ENCODE data around the gene BAIAP2L1.
"Not testable (repeated sequence)": the region's sequence is repeated elsewhere in the genome, so short reads cannot be mapped to it uniquely, and the experiment has no call there.

Gene BAIAP2L1

DNA sequence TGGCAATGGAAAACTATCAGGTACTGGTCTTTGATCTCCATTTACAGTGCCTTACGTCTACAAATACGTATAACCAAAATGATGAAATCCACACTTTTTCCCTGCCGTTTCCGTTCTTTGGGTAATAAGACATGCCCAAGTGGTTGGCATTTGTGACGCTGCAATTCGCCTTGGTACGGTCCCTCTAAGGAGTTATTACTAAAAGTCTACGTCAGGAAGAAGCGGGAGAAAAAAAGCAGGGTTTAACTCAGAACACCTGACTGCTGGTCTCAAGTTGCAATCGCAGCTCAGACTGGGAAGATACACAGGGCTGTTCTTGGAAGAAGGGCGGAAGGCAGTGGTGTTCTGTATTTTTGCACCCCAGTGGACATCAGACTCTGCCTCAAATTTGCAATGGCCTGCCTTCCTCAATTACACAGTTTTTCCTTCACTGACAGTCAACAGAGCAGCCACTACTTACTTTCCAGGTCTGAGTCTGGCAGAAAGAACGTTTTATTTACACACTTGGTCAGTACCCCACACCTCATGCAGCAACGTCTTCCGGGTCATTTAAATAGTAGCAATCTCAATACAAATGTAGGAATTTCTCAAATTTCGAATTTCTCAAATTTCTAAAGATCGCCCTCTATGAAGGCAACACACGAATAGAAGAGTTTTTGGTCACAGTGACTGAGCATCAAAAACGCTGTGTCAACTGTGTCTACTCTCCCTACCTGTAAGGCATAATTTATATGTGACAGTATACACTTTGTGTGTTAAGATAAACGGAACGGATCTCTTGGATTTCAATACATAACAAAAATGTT, 2.1 kb downstream of the BAIAP2L1 start:
- no peak for DNase-seq (ENCODE audit: low read depth)

DNA sequence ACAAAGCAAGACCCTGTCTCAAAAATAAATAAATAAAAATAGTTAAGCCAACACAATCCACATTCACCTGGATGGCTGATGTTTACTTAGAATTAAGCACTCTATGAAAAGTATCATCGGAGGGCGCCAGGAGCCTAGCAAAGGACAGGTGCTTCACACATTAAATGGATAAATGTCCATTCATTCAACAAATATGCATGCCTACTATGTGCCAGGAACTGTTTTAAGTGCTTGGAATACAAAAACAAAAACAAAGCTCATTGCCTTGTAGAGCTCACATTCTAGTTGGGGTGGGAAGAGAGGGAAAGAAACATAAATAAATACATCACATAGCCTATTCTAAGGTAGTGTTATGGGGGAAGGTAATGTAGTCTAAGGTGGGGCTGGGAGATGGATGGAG, 4.1 kb downstream of the BAIAP2L1 start:
- DNase-seq (ENCODE audit: low read depth): no peak

DNA sequence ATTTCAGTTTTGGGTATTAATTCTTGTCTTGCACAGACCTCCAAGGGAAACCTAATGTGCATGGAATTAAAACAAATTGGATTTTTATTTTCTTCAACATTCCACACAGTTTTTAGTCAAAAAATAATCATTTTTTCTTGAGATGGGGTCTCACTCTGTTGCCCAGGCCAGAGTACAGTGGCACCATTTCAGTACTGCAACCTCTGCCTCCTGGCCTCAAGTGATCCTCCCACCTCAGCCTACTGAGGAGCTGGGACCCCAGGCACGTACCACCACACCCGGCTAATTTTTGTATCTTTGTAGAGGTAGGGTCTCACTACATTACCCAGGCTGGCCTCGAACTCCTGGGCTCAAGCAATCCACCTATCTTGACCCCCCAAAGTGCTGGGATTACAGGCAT, 4.9 kb downstream of the BAIAP2L1 start:
- DNase-seq (ENCODE audit: low read depth): no peak

DNA sequence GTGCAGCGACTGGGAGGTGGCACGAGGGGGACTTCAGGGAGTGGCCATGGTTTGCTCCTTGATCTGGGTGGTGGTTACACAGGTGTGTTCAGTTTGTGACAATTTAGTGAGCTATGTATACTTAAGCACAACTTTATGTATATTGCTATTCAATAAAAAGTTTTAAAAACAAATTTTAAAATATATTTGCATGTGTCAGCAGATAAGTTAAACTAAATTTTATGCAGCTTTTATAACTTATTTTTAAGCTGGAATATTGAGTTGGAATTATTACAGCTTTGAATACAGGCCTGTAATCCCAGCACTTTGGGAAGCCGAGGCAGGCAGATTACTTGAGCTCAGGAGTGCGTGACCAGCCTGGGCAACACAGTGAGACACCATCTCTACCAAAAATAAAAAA, 5.4 kb downstream of the BAIAP2L1 start:
- no peak for DNase-seq (ENCODE audit: low read depth)

DNA sequence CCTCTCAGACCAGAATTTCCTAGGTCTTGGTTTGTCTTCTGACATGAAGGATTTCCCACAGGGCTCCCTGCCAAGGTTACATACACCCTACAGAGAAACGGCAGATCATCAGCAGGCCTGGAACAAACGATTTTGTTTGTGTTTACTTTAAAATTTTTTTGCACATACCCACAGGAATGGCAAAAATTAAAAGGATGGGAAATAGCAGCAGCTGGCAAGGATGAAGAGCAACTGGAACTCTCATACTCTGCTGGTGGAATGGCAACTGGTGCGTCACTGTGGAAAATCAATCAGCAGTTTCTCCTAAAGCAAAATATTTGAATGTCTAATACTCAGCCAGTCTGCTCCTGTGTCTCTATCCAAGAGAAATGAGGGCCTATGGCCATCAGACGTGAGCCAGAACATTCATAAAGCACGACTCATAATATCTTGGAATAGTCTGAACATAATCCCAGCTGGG, 6.5 kb downstream of the BAIAP2L1 start:
- DNase-seq (ENCODE audit: low read depth): peak; percentile 96

DNA sequence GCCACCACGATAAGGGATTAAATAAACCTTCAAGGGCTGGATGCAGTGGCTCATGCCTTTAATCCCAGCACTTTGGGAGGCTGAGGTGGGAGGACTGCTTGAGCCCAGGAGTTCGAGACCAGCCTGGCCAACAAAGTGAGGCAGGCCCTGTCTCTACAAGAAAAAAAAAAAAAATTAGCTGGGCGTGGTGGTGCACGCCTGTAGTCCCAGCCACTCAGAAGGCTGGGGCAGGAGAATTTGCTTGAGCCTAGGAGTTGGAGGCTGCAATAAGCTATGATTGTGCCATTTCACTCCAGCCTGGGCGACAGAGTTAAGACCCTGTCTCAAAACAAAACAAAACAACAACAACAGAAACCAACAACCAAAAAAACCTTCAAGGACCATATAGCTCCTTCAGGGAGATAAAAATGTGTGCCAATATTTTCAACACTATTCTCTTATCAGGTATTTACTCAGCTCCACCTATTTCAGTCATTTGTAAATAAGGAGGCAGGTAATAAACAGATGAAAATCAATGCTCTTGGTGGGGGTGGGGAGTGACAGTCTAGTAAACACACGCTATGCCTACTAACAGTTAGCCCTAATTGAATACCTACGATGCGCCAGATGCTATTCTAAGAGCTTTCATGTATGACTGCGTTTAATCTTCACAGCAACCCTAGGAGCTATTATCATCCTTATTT, 13.2 kb downstream of the BAIAP2L1 start:
- no peak for DNase-seq (ENCODE audit: low read depth)

DNA sequence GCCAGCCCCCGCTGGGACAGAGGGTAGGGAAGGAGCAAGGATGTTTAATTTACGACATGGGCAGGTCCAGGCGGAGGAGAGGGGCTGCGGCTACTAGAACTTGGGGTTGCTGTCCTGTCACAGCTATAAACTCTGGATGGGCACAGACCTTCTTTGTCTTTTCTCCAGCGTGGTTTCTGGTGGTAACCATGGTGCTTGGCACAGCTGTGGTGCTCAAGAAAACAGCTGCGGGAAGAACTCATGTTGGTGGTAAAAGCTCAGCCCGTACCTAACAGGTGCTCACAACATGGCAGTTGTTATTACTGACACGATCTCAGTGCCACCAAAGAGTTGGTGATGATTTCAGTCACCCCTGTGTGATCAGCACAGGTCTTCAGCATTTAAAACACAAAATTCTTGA, 13.8 kb downstream of the BAIAP2L1 start:
- DNase-seq (ENCODE audit: low read depth): no peak

DNA sequence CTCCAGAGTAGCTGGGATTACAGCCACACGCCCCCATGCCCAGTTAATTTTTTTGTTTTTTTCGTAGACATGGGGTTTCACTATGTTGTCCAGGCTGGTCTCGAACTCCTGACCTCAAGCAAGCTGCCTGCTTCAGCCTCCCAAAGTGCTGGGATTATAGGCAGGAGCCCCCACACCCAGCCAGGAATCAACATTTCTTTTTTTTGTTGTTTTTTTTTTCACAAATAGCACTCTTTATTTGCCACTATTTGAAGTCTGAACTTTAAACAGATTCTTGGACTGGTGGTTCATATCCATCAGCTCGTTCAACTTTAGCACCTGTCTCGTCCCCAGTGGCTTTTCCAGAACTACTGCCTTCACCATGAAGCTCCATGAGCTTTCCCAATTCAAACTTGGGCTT, 15.4 kb downstream of the BAIAP2L1 start:
- not testable (repeated sequence) for DNase-seq (ENCODE audit: low read depth)

DNA sequence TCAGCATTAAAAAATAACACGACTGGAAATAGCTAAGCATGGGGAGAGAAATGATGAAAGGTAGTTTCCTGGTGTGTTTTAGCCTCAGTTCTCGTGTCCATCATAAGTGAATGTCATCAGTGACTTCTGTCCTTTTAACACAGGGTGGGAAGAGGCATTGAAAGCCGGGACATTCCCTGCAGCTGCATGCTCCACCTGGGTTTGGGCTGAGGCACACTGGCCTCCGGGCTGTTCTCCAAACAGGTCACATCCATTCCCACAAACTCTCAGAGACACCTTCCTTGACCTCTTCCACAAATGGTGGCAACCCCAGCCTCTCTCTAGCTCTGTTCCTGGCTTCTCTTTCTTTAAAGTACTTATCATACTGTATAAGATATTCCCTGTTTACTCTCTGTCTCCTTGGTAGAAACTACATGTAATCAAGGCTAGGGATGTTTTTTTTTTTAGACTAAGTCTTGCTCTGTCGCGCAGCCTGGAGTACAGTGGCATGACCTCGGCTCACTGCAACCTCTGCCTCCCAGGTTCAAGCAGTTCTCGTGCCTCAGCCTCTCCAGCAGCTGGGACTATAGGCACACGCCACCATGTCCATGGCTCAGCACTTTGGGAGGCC, 22.6 kb downstream of the BAIAP2L1 start:
- DNase-seq (ENCODE audit: low read depth): no peak

DNA sequence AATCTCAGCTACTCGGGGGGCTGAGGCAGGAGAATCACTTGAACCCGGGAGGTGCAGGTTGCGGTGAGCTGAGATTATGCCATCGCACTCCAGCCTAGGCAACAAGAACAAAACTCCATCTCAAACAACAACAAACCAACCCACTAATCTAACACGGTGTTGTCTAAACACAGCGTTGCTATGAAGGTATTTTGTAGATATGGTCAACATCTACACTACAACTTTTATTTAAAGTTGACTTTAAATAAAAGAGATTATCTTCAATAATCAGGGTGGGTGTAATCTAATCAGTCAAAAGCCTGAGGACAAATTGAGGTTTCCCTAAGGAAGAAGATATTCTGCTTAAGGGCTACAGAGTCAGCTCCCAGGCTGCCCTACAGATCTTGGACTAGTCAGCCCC, 24.2 kb downstream of the BAIAP2L1 start:
- no peak for DNase-seq (ENCODE audit: low read depth)

DNA sequence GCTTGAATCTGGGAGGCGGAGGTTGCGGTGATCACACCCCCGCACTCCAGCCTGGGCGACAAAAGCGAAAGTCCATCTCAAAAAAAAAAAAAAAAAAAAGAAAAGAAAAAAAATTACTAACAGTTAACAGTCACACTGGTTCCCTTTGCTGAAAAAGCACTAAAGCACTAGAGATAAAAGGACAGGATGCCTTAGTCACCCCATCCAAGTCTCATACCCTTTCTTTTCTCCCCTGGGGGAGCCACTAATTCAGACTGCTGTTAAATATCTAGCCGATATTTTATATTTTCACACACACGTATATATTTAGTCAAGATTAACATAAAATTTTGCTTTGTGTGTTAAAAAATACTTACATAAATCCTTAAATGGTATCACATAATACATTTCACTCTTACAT, 25.2 kb downstream of the BAIAP2L1 start:
- DNase-seq (ENCODE audit: low read depth): no peak

DNA sequence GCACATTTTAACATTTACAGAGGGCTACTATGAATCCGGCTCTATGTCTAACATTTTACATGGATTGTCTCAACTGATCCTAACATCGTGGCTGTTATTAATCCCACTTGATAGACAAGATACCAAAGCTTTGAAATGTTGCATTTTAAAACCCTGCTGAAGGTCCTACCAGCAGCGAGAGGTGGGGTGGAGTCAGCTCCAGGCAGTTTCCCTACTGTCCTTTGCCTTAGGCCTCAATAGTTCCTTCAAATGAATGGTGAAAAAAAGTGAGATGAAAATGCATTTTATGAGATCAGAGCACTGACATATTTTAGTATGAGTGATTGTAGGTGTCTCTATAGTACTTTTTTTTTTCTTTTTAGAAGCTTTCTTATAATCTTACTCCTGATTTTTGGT, 26.6 kb downstream of the BAIAP2L1 start:
- no peak for DNase-seq (ENCODE audit: low read depth)

DNA sequence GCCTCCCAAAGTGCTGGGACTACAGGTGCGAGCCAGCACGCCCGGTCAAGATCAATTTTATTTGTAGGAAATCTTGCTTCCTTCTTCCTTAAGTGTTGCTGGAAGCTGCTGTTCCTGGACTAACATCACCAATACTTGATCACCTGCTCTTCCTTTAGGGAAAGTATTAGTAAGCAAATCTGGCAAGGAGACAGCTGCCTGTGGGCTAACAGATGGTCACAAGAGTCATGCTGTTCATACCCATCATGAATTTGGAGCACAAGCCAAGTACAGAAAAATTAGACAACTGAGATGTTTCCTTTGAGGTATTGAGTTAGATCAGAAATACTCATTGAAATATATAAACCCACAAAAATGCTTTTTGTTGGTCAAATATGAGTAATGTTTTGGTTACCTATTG, 27.9 kb downstream of the BAIAP2L1 start:
- DNase-seq (ENCODE audit: low read depth): peak; percentile 52

DNA sequence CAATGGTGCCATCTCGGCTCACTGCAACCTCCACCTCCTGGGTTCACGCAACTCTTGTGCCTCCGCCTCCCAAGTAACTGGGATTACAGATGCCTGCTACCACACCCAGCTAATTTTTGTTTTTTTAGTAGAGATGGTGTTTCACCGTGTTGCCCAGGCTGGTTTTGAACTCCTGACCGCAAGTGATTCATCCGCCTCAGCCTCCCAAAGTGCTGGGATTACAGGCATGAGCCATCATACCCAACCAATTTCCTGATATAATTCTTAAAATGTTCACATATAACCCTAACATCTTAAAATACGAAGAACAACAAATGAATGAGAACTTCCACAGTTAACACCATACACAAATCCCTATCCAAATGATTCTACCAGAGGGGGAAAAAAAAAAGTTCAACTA, 31.2 kb downstream of the BAIAP2L1 start:
- DNase-seq (ENCODE audit: low read depth): no peak

DNA sequence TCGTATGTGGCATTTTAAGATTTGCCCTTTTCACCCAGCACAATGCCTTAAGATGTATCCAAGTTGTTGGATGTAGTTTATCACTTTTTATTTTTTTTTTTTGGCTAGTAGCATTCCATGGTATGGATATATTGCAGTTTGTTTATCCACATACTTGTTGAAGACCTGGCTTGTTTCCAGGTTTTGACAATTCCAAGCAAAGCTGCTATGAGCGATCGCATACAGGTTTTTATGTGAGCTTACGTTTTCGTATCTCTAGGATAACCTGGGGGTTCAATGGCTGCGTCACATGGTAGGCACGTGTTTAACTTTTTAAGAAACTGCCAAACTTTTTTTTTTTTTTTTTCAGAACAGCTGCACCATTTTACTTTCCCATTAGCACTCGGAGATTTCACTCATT, 32.2 kb downstream of the BAIAP2L1 start:
- DNase-seq (ENCODE audit: low read depth): no peak

DNA sequence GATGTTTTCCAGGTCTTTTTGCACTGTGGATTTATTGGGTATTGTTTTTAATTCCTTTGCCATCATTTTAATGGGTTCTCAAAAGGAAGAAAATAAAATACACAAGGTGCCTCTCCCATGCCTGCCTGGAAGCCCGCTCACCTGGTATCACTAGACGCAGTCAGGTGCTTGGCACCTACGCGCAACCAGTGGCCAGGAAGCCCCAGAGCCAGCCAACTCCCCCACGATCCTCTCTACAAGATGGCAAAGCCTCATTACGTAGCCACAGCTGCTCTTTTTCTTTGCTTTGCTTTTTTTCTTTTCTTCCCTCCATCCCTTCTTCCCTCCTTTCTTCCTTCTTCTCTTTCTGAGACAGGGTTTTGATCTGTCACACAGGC, 34.3 kb downstream of the BAIAP2L1 start:
- no peak for DNase-seq (ENCODE audit: low read depth)

DNA sequence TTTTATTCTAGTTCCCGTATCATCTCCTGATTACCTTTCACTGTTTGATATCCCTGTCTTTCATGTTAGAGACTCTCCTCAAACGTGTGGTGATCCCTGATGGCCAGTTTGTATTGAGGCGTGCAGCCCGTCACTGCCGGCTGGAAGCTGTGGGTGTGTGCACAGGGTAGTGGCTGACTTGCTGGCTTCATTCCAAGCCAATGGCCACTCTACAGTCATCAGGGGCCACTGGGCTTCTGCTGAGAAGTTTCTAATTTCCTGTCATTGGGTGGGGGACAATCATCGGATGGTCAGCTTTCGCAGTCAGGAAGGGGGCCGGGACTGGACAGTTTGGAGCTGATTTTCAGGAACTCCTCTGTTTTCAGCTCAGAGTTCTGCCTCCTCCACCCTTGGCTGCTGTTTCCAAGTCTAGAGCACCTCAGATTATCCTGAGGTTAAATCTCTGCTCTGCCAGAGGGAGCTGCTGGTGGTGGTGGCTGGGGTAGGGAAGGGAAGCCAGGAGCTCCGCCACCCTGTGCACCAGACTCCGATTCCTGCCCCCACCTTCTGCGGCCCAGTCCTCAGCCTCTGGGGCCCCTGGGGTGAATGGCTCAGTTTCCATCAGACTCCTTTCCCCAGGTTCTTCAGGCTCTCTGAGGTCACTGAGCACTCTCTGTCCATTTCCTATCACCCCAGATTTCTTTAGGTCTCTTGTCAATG, 34.9 kb downstream of the BAIAP2L1 start:
- no peak for DNase-seq (ENCODE audit: low read depth)

DNA sequence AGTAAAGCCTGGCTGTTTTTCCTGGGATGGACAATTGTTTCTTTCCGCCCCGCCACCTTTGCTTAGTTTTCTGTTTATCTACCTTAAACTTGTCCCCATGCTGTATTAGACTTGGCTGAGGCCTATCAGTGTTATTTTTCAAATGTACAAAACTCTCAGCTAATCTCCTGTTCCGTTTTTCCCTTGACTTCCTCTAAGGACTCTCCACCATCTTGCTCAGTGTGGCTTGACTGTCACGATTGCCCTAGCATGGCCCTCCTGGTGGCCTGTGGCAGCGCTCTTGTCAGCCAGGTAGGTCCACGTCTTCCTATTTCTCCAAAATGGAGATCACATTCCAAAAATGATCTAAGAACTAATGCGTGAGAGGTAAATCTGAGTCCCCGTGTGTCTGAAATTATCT, 36.7 kb downstream of the BAIAP2L1 start:
- DNase-seq (ENCODE audit: low read depth): no peak

DNA sequence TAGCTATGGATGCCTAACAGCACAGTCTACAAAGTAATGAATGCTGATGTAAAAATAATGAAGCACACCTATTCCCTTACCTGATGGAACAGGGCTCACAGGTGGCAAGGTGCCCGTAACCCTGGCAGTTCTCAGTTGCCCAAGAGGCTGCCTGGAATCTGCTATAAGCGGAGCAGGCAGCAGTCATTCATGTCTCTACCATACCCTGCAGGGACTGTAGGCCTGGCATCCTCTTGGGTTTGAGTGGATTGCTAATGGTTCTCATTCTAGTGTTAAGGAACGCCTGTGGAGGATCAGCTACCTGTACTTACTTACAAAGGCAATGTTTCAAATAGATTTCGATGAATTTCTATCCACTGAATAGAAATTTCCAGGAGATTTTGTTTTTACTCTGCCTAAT, 38.4 kb downstream of the BAIAP2L1 start:
- DNase-seq (ENCODE audit: low read depth): no peak

DNA sequence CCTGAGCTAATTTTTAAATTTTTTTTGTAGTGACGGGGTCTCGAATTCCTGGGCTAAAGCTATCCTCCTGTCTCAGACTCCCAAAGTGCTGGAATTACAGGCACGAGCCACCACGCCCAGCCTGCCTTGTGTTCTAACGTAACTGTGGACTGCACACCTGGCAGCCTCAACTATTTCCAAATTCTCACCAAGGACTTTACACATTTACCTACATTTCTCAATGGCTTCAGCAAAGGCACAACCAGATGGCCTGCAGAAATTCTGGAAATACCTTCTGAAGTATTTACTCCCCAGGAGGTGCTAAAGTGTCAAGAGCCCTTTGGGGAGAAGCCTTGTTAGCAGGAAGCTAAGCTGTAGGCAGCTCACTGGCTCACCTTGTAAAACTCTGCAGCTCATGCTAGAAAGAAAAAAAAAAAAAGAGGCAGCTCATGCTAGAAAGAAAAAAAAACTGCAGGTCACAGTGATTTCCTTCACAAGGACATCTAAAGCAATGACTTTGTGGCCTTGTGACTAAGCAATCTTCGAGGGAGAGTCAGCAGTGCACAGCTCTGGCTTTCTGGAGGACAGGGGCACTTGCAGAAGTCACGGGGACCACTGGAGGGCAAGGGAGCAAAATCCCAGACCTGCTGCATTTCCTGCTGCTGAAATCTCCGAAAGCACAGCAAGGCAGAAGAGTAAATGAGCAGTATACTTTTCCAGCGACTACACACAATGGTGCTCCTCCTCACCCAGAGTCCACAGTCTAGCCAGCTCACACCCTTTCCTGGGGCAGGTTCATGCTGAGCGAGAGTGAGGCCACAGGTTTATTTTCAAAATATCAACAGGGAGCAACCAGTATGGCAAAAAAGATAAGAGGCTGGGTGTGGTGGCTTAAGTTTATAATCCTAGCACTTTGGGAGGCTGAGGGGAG, 40.4 kb downstream of the BAIAP2L1 start:
- no peak for DNase-seq (ENCODE audit: low read depth)

DNA sequence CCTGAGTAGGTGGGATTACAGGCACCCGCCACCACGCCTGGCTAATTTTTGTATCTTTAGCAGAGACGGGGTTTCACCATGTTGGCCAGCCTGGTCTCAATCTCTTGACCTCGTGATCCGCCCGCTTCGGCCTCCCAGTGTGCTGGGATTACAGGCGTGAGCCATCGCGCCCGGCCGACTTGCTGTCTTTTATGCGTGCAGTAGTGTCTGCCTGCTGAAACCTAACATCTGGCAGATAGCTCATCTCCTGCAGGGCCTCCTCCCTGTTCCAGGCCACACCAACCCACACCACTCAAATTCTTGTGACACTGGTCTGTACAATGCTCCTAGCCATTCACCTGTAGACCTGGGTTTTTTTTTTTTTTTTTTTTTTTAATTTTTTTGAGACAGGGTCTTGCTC, 41.5 kb downstream of the BAIAP2L1 start:
- DNase-seq (ENCODE audit: low read depth): no peak

DNA sequence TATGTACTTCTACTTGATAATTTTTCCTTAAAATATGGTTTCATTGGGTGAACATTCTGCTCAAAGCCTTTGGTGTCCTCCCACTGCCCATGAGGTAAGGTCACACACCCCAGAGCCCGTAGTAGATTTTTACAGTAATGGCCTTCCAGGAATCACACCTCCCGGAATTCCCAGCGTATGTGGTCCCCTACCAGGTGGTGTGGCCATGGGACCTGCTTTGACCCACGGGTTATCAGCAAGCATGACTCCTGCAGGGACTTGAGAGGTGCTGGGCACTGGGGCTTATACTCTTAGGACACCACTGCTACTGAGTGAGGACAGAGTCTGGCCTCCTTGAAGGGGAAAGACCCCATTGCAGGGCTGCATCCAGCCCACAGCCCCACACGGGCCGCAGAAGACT, 42.2 kb downstream of the BAIAP2L1 start:
- DNase-seq (ENCODE audit: low read depth): no peak

All from EH (cell line).